Globus pallidus (tissue), 1 donor: ENCODE results near the gene GAREM1.
"Not testable (repeated sequence)": the region's sequence is repeated elsewhere in the genome, so short reads cannot be mapped to it uniquely, and the experiment has no call there.

Experiments used
- DNase-seq: peaks from one replicate; pipeline ENCODE4 v3.0.0-alpha.2; 2015; ENCODE audit warnings: low spot score

GAREM1 gene

GRCh38 chr18:32470714-32471633, at the start of gene GAREM1:
GAREM1 (minus strand) TSS chr18:32470882; CDS start chr18:32470428, 454 bp downstream.
- peak; percentile 99 for DNase-seq

- no peak for DNase-seq
Measured at GRCh38 chr18:32511147-32511546, 40.5 kb upstream of the GAREM1 start.

GRCh38 chr18:32509111-32509510, 38.4 kb upstream of the GAREM1 start:
- no peak for DNase-seq

- DNase-seq = no peak
Measured at GRCh38 chr18:32507093-32507492, 36.4 kb upstream of the GAREM1 start.

GRCh38 chr18:32502014-32502413, 31.3 kb upstream of the GAREM1 start:
- DNase-seq = no peak

GRCh38 chr18:32501242-32501641, 30.6 kb upstream of the GAREM1 start:
- not testable (repeated sequence) for DNase-seq

- DNase-seq = no peak
Measured at GRCh38 chr18:32483002-32483401, 12.3 kb upstream of the GAREM1 start.

GRCh38 chr18:32482117-32482516, 11.4 kb upstream of the GAREM1 start:
- no peak for DNase-seq

GRCh38 chr18:32480581-32480980, 9.9 kb upstream of the GAREM1 start:
- DNase-seq = no peak

GRCh38 chr18:32478807-32479206, 8.1 kb upstream of the GAREM1 start:
- no peak for DNase-seq

- no peak for DNase-seq
Measured at GRCh38 chr18:32478317-32478716, 7.6 kb upstream of the GAREM1 start.

GRCh38 chr18:32476106-32476505, 5.4 kb upstream of the GAREM1 start:
- no peak for DNase-seq

GRCh38 chr18:32475069-32475468, 4.4 kb upstream of the GAREM1 start:
- not testable (repeated sequence) for DNase-seq

- DNase-seq = no peak
Measured at GRCh38 chr18:32473325-32473724, 2.6 kb upstream of the GAREM1 start.

GRCh38 chr18:32472841-32473240, 2.2 kb upstream of the GAREM1 start:
- DNase-seq = no peak

GRCh38 chr18:32470460-32470713, 295 bp downstream of the GAREM1 start:
- DNase-seq = no peak

GRCh38 chr18:32469691-32470459, 807 bp downstream of the GAREM1 start:
- peak; percentile 63 for DNase-seq

- DNase-seq = peak; percentile 79
Measured at GRCh38 chr18:32469190-32469651, 1.5 kb downstream of the GAREM1 start.

- DNase-seq = no peak
Measured at GRCh38 chr18:32468147-32468845, 2.4 kb downstream of the GAREM1 start.

- DNase-seq = no peak
Measured at GRCh38 chr18:32461709-32462272, 8.9 kb downstream of the GAREM1 start.

- DNase-seq = peak; percentile 69
Measured at GRCh38 chr18:32460171-32460731, 10.4 kb downstream of the GAREM1 start.
